Measurements from ENCODE around the gene TMEM267.
"Not testable (repeated sequence)": the region's sequence is repeated elsewhere in the genome, so short reads cannot be mapped to it uniquely, and the experiment has no call there.

Gene TMEM267

GRCh38 chr5:43461066-43461465 lies 22.6 kb downstream of the TMEM267 start:
- DNase-seq (ENCODE audit: low read depth, low spot score): no peak

DNA sequence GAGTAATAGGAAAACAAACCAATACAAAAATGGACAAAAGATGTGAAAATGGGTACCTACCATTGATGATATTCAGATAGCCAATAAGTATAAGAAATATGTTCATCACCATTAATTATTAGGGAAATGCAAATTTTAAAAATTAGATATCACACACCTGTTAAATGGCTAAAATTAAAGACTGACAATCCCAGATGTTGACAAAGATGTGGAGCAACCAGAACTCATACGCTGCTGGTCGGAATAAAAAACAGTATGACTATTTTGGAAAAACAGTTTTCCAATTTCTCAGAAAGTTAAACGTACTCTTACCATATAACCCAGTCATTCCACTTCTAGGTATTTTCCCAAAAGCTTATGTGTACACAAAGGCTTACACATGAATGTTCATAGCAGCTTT lies 27.1 kb downstream of the TMEM267 start:
- DNase-seq (ENCODE audit: low read depth, low spot score): no peak

DNA sequence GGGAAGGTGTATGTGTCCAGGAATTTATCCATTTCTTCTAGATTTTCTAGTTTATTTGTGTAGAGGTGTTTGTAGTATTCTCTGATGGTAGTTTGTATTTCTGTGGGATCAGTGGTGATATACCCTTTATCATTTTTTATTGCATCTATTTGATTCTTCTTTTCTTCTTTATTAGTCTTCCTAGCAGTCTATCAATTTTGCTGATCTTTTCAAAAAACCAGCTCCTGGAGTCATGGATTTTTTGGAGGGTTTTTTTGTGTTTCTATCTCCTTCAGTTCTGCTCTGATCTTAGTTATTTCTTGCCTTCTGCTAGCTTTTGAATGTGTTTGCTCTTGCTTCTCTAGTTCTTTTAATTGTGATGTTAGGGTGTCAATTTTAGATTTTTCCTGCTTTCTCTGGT lies 42.1 kb downstream of the TMEM267 start:
- DNase-seq (ENCODE audit: low read depth, low spot score): not testable (repeated sequence)

DNA sequence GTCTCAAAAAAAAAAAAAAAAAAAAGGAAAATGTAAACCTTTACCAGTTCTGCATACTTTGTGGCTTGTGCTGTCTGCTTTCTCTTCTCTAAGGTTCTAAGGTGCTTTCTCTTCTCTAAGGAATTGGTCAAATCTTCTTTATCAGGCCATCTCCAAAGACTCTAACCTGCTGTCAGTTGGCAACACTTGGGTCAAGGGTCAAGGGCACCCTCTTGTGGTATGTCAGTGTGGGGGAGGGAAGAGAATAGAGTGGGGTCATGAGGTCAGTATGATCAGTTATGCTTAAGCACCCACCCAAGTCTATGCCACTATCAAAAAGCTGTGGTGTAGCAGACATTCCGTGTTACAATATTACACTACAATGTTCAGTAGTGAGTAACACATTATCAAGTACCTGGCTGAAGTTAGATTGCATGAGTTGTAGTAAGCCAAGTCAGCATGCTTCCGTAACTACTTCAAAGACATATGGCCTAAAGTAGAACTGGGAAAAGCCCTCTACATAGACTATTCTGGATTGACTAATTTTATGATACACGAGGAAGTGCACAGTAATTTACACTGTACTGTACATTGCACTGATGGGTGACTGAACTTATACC lies 46.5 kb downstream of the TMEM267 start:
- no peak for DNase-seq (ENCODE audit: low read depth, low spot score)

GRCh38 chr5:43433382-43433781 lies 50.3 kb downstream of the TMEM267 start:
- no peak for DNase-seq (ENCODE audit: low read depth, low spot score)

DNA sequence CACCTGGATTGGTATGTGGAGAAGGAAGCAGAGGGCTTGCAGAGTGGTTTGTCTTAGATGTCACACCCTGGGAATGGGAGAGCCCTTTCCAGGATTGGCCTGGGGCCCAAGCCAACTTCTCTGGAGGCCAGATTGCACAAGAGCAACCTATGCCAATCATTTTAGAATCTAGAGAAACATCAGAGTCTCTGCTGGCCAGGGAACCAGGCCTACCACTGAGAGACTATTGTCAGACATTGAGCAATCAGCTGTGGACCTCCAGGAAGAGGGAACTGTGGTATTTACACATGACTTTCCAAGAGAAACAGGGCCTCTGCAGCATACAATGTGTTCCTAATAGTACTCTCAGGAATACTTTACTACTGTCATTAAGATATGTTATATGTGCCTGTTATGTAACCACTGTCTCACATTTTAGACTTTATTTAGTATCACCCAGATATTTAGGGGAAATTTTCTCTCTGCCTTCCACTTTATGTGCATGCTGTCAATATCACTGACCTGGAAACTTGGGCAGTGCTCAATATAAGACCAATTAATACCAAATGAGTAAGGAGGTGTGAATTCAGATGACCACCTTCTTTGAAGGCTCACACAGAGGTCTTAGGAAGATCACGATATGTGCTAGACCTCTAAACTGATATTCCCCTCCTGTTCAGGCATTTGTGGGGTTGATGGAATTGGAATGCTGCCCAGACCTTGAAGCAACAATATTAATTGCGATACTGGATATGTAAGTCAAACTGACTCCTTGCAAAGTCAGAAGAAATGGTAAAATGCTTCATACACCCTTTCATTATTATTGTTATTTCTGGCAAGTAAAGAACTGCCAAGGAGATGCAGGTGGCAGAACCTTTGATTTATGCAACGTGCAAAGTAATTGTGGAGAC lies 50.9 kb downstream of the TMEM267 start:
- DNase-seq (ENCODE audit: low read depth, low spot score): peak; percentile 83

- no peak for DNase-seq (ENCODE audit: low read depth, low spot score)
These were observed 54.0 kb downstream of the TMEM267 start for GRCh38 chr5:43429706-43430105.

GRCh38 chr5:43429016-43429415 lies 54.6 kb downstream of the TMEM267 start:
- no peak for DNase-seq (ENCODE audit: low read depth, low spot score)

DNA sequence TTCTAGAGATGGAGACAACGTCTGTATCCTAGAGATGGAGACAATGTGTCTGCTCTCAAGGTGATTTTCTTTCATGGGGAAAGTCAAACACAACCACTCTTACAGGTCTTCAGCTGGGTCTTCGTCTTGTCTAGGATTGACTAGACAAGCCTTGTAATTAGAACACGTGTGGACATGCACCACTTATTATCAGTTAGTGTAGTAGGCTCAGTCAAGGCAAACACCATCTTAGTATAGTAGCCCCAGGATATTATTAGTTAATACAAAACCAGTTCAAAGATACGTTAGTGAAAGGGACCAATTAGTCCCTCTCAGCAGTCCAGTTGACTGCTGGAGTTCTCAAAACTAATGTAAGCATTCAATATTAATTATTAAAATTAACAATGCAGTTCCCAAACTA lies 56.4 kb downstream of the TMEM267 start:
- DNase-seq (ENCODE audit: low read depth, low spot score): no peak

GRCh38 chr5:43425983-43426382 lies 57.7 kb downstream of the TMEM267 start:
- DNase-seq (ENCODE audit: low read depth, low spot score): peak; percentile 32

DNA sequence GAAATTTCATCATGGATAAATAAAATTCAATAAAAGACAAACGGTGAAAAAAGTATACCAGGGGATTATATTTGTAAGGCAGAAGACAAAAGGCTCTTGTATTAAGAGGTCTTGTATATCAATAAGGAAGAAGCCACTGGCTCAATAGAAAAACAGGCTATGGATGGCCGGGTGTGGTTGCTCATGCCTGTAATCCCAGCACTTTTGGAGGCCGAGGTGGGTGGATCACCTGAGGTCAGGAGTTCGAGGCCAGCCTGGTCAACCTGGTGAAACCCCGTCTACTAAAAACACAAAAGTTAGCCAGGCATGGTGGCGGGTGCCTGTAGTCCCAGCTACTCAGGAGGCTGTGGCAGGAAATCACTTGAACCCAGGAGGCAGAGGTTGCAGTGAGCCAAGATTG lies 60.6 kb downstream of the TMEM267 start:
- DNase-seq (ENCODE audit: low read depth, low spot score): not testable (repeated sequence)

- no peak for DNase-seq (ENCODE audit: low read depth, low spot score)
These were observed 61.5 kb downstream of the TMEM267 start for GRCh38 chr5:43422143-43422542.

DNA sequence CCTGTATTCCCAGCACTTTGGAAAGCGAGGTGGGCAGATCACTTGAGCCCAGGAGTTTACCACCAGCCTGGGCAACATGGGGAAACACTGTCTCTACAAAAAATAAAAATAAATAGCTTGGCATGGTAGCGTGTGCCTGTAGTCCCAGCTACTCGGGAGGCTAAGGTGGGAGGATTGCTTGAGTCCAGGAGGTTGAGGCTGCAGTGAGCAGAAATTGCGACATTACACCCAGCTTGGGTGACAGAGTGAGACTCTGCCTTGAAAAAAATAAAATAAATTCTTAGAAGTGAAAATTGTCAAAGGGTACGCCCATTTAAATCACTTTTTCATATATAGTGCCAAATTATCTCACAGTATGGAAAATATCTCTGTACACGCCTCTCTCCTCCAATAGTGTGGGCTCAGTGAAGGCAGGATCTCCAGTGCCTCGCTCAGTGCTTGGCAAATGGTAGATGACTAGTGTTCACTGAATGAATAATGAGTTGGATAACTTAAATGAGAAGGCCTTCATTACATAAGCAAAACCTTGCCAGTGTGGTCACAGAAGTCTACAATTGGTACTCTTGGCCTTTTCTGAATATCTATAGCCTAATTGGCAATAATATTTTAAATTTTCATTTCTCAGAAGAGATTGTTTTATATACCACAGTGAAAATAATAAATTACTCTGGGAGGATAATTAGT lies 62.1 kb downstream of the TMEM267 start:
- no peak for DNase-seq (ENCODE audit: low read depth, low spot score)

DNA sequence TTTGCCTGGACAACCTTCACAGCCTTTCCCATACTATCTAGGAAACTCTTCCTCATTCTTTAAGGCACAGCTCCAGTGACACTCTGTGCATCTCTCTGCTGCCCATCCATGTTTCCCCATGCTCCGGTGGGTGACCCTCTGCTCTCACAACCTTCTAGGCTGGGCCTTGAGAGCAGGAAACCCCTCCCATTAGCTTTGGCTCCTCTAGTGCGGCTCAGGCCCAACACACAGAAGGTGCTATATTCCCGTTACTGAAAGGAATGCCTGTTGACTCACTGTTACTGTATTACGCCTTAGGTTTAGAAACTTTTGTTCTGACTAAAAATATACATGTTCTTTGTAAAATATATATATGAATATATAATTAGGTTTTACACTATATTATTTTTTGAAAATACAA lies 63.4 kb downstream of the TMEM267 start:
- no peak for DNase-seq (ENCODE audit: low read depth, low spot score)

GRCh38 chr5:43418561-43418960 lies 65.1 kb downstream of the TMEM267 start:
- DNase-seq (ENCODE audit: low read depth, low spot score): no peak

DNA sequence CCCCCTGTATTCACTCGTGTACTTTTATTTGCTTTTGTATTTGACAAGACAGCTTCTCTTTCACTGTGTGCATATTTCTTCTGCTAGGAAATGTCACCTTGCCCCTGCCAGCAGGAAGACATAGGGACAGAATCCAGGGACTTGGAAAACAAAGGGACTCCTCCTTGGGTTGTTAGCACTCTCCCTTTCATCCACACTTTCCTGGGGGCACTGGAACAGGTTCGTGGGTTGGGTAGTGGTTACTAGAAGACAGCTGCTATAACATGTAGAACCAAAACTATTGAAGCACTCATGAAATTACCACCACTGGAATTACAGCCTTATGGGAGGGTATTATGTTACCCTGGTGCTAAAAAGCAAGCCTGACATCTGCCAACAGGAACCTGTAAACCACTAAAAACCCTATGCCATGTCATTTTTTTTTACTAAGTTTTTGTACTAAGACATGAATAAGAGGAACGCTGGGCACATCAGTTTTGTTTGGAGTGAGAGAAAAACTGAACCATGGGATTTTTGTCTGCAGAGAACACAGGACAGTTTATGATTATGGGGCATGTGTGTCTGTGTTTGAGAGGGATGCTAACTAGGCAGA lies 66.8 kb downstream of the TMEM267 start:
- no peak for DNase-seq (ENCODE audit: low read depth, low spot score)

GRCh38 chr5:43415935-43416802 lies 67.5 kb downstream of the TMEM267 start:
- no peak for DNase-seq (ENCODE audit: low read depth, low spot score)

GRCh38 chr5:43413966-43414365 lies 69.7 kb downstream of the TMEM267 start:
- no peak for DNase-seq (ENCODE audit: low read depth, low spot score)

DNA sequence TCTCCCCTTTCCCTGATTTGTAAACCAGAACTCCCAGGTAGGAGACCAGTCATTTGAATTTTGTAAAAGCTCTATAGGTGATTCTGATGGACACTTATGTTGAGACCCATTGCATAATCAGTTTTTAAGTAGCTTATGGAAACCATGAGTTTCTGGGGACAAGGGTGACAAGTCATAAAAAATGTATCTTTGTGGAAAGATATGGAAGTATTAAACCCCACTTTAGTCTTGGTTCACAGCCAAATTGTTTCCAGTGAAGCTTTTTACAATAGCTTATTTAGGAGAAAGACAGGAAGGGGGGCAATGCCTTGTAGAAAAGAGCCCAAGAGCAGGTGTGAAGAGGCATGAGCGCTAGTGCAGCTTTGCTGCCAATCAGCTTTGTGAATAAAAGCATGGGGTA lies 71.0 kb downstream of the TMEM267 start:
- DNase-seq (ENCODE audit: low read depth, low spot score): no peak

DNA sequence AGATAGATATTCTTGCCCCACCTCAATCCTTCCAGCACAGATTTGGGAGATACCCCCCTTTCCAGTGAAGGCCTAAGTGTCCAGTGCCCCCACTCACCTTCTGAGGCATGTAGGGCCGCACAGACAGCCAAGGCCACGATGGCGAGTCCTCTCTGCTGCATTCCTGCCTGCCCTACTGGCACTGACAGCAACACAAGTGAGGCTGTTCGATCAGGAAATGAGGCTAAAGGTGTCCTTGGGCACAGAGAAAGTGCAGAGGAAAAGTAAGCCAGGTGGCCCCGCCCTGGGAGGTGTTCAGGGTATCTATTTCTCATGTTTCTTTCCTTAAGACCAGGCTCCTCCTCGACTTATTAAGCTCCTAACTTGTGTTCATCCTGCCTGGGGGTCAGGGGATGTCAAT lies 71.5 kb downstream of the TMEM267 start, which contains the start of gene CCL28:
Gene CCL28, minus strand, starts transcription at position 236 of the 400 bp plus-strand sequence. Its CDS starts 75 bp downstream, at position 161.
- DNase-seq (ENCODE audit: low read depth, low spot score): no peak

DNA sequence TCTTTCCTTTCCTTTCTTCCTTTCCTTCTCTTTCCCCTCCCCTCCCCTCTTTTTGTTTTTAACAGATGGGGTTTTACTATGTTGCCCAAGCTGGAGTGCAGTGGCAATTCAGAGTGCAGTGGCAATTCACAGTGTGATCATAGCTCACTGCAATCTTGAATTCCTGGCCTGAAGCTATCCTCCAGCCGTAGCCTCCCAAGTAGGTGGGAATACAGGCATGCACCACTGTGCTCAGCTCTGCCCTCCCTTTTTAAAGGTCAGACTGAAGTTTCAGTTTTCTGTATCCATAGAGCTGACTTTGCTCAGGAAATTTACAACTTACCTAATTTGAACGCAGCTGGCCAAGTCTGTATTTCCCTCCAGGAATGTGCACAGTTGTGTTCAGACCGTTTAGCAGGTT lies 72.2 kb downstream of the TMEM267 start:
- DNase-seq (ENCODE audit: low read depth, low spot score): no peak
